Endothelial cell of umbilical vein (primary cell): ENCODE results near the gene SSNA1. TPM values are rescaled to one million over a fixed set of nuclear protein-coding genes. Genes with fewer than 3 reads are reported as not detected.

Experiments
- BruUV-seq: library from RNA; stranded (reverse); fragments of 400-500 nt; replicated peaks from 2 replicates; lab custom pipeline; 2021; lab: Mats Ljungman, UMichigan
- CTCF ChIA-PET: fragments of 300-600, 350-600 bp; sonication (Branson Sonifier 250); formaldehyde crosslinking; loops from one replicate; lab custom pipeline; 2021; ENCODE audit warnings: antibody characterized with exemption, inconsistent platforms; lab: Charles Lee
- POLR2A ChIA-PET: fragments of 300-600, 350-600 bp; sonication (Branson Sonifier 250); formaldehyde crosslinking; loops from one replicate; lab custom pipeline; 2021; ENCODE audit warnings: antibody characterized with exemption, inconsistent platforms; lab: Charles Lee
- DNase-seq: peaks from one replicate; pipeline ENCODE4 v3.0.0-alpha.2; 2011; ENCODE audit warnings: low read depth, low spot score
- FAIRE-seq: peaks from 2 replicates; lab custom pipeline; 2011; peaks lifted over from hg19 to GRCh38; lab: Jason Lieb, UNC
- H2AFZ ChIP-seq: 2 replicates; pipeline ENCODE4 v1.6.0; 2012; ENCODE audit warnings: low read depth, low read length, control low read depth, inconsistent platforms
- H3K27ac ChIP-seq: 2 replicates; pipeline ENCODE4 v1.5.1; 2011; ENCODE audit warnings: low read depth, mild to moderate bottlenecking, control low read depth, low read length, moderate library complexity; ENCODE audit not compliant: insufficient read depth
- H3K27me3 ChIP-seq, 2 experiments: 2 replicates each; pipeline versions ENCODE4 v1.6.0 to v1.6.1; 2011; ENCODE audit warnings: low read length in 2 of 2, mixed read lengths in 1 of 2; ENCODE audit not compliant: control insufficient read depth in 2 of 2, insufficient read depth in 2 of 2
- H3K36me3 ChIP-seq, 2 experiments: 2 replicates in 1 of 2; 3 replicates in 1 of 2; pipeline ENCODE4 v1.5.1; 2011; ENCODE audit warnings: low read length in 2 of 2, mild to moderate bottlenecking in 1 of 2, moderate library complexity in 1 of 2; ENCODE audit not compliant: control insufficient read depth in 2 of 2, insufficient read depth in 2 of 2; ENCODE audit errors: extremely low read depth in 1 of 2
- H3K4me1 ChIP-seq: 3 replicates; pipeline ENCODE4 v1.5.1; 2011; ENCODE audit warnings: mild to moderate bottlenecking, low read length; ENCODE audit not compliant: control insufficient read depth, insufficient read depth; ENCODE audit errors: extremely low read depth
- H3K4me2 ChIP-seq: 2 replicates; pipeline ENCODE4 v1.6.1; 2011; ENCODE audit warnings: low read length, control low read depth, mixed read lengths; ENCODE audit not compliant: insufficient read depth
- H3K4me3 ChIP-seq, 3 experiments: fragments of 200-600 bp in 1 of 3; sonication (generic), shearing (Covaris generic) in 1 of 3; replicated peaks in 1 of 3; 2 replicates each; pipeline ENCODE4 v1.5.1; 2011 to 2016; ENCODE audit warnings: control low read depth in 3 of 3, low read length in 3 of 3, mild to moderate bottlenecking in 2 of 3, inconsistent platforms in 1 of 3, low read depth in 1 of 3, moderate library complexity in 1 of 3; ENCODE audit not compliant: insufficient read depth in 1 of 3
- H3K79me2 ChIP-seq: 2 replicates; pipeline ENCODE4 v1.6.0; 2012; ENCODE audit warnings: low read length, inconsistent platforms; ENCODE audit not compliant: control insufficient read depth, insufficient read depth
- H3K9ac ChIP-seq: replicated peaks from 2 replicates; pipeline ENCODE3; 2011; ENCODE audit warnings: low read length, control low read depth; ENCODE audit not compliant: insufficient read depth; ENCODE audit errors: extremely low read depth
- H3K9me1 ChIP-seq: replicated peaks from 3 replicates; pipeline ENCODE4 v1.6.0; 2011; ENCODE audit warnings: mild to moderate bottlenecking, low read length; ENCODE audit not compliant: control insufficient read depth, insufficient read depth; ENCODE audit errors: extremely low read depth
- H3K9me3 ChIP-seq: replicated peaks from 2 replicates; pipeline ENCODE4 v1.5.1; 2012; ENCODE audit warnings: low read length, inconsistent platforms; ENCODE audit not compliant: control insufficient read depth, insufficient read depth
- H4K20me1 ChIP-seq: replicated peaks from 2 replicates; pipeline ENCODE3; 2011; ENCODE audit warnings: mild to moderate bottlenecking, low read length; ENCODE audit not compliant: control insufficient read depth, insufficient read depth; ENCODE audit errors: extremely low read depth
- CTCF ChIP-seq, 2 donors: IDR thresholded peaks; 1 replicate in 1 of 2; 2 replicates in 1 of 2; pipeline ENCODE4 v1.5.1; 2011; ENCODE audit warnings: low read length in 2 of 2, mild to moderate bottlenecking in 2 of 2, moderate library complexity in 2 of 2, control low read depth in 1 of 2, inconsistent platforms in 1 of 2, low read depth in 1 of 2; ENCODE audit not compliant: insufficient read depth in 1 of 2; ENCODE audit errors: extremely low read depth in 1 of 2
- EZH2 ChIP-seq: IDR thresholded peaks from 2 replicates; pipeline ENCODE4 v1.6.1; 2012; ENCODE audit warnings: borderline replicate concordance, low read depth, mild to moderate bottlenecking, moderate library complexity, low read length, inconsistent platforms; ENCODE audit not compliant: severe bottlenecking
- FOS ChIP-seq: IDR thresholded peaks from 2 replicates; pipeline ENCODE4 v1.6.1; 2011; ENCODE audit warnings: mild to moderate bottlenecking, low read length, moderate library complexity, borderline replicate concordance; ENCODE audit not compliant: insufficient read depth
- GATA2 ChIP-seq: IDR thresholded peaks from 2 replicates; pipeline ENCODE4 v1.7.0; 2011; ENCODE audit warnings: low read depth, mild to moderate bottlenecking, moderate library complexity, mixed read lengths, low read length; ENCODE audit not compliant: insufficient read length, insufficient read depth
- JUN ChIP-seq: IDR thresholded peaks from 2 replicates; pipeline ENCODE4 v1.6.1; 2011; ENCODE audit warnings: borderline replicate concordance, low read depth; ENCODE audit not compliant: insufficient read length, insufficient read depth
- MAX ChIP-seq: IDR thresholded peaks from 2 replicates; pipeline ENCODE4 v1.6.1; 2011; ENCODE audit not compliant: insufficient read depth, insufficient read length
- MYC ChIP-seq: IDR thresholded peaks from one replicate; pipeline ENCODE4 v1.6.1; 2011; ENCODE audit warnings: mild to moderate bottlenecking, low read depth, low read length
- POLR2A ChIP-seq: IDR thresholded peaks from 2 replicates; pipeline ENCODE4 v1.6.1; 2012; ENCODE audit warnings: low read depth, mild to moderate bottlenecking, control low read depth, low read length
- POLR2AphosphoS5 ChIP-seq: IDR thresholded peaks from 2 replicates; pipeline ENCODE4 v1.6.1; 2012; ENCODE audit warnings: low read depth, mild to moderate bottlenecking, control low read depth, low read length, moderate library complexity; ENCODE audit not compliant: insufficient read depth
- dilution Hi-C: fragments of 300-500 bp; cut with MboI; formaldehyde crosslinking; loops from one replicate; pipeline ENCODE4 v1.15.0; 2019; ENCODE audit warnings: low sequenced_read_pairs; ENCODE audit not compliant: extremely low pct_ligation_motif_present
- intact Hi-C: fragments of 100-400 bp; cut with micrococcal nuclease; formaldehyde crosslinking; loops from one replicate; pipeline ENCODE4 v1.10.0; 2022
- polyA plus RNA-seq, 4 experiments: library from polyadenylated mRNA; depleted of rRNA in 3 of 4; stranded (reverse) in 3 of 4; unstranded in 1 of 4; fragments of >200 nt; gene quantifications; 2 replicates each; pipeline versions ENCODE4 v1.2.1 to v1.2.3, GENCODE V29; 2011 to 2012; ENCODE audit warnings: missing spikeins in 1 of 4
- total RNA-seq: library from RNA; stranded (reverse); gene quantifications from 2 replicates; pipeline ENCODE4 v1.2.3, GENCODE V29; 2021

SSNA1 gene
- total and polyA plus RNA-seq, 2 donors (not counting 3 experiments of a cell fraction or from before 2014, with no cell fraction given) = 89.0 to 146 TPM

GRCh38 chr9:137182836-137183235, 5.6 kb upstream of the SSNA1 start:
- intact Hi-C loops (no loop called here), dilution Hi-C loops (no loop called here)
- H3K4me2 ChIP-seq = no peak overlapping the region
- DNase-seq = no peak
- peaks cover 0 to 56% of the 10 kb centered on the region in 2 experiments for H3K36me3 ChIP-seq
- no peak for FAIRE-seq
- H3K27ac ChIP-seq = no peak overlapping the region
- ChIA-PET CTCF (interaction anchor here (0.7 kb wide), 1 partner anchor 45 kb away, joined by 3 read pairs; the partner anchor contains the start of gene RNF224), POLR2A (no interaction called here)
- H3K9me3 ChIP-seq = no peaks in the 10 kb centered on the region
- H3K79me2 ChIP-seq = peaks cover 18% of the 10 kb centered on the region
- H3K9ac ChIP-seq = no peak overlapping the region
- no peak overlapping the region for H2AFZ ChIP-seq
- peaks cover 15% of the 10 kb centered on the region for H3K4me1 ChIP-seq
- TF ChIP-seq EZH2 (no peak), CTCF (IDR thresholded peaks at IDR 0.05; ENCODE audit: extremely low read depth in 1 of 2, insufficient read depth in 1 of 2, low read depth in 1 of 2, low read length in 2 of 2) (no peak), POLR2AphosphoS5 (no peak), JUN (no peak), FOS (no peak), MYC (no peak), GATA2 (no peak), POLR2A (no peak), MAX (no peak)
- H3K9me1 ChIP-seq = no peaks in the 10 kb centered on the region
- H3K4me3 ChIP-seq = no peak overlapping the region
- no peaks in the 10 kb centered on the region for H3K27me3 ChIP-seq
- no peaks in the 10 kb centered on the region for H4K20me1 ChIP-seq
- no TSS peak for BruUV-seq
